H1 (cell line): Measurements from ENCODE around the gene OR6C65. TPM values are rescaled to one million over a fixed set of nuclear protein-coding genes. Genes with fewer than 3 reads are reported as not detected.

ENCODE experiments used
- CTCF ChIA-PET: fragments of 300-600 bp; sonication (Branson Sonifier 250); formaldehyde crosslinking; loops from one replicate; lab custom pipeline; 2021; ENCODE audit not compliant: partially characterized antibody; lab: Charles Lee
- POLR2A ChIA-PET: fragments of 300-600 bp; sonication (Branson Sonifier 250); formaldehyde crosslinking; loops from one replicate; lab custom pipeline; 2021; ENCODE audit warnings: inconsistent platforms; ENCODE audit not compliant: partially characterized antibody; lab: Charles Lee
- DNase-seq, 2 experiments: peaks; one replicate each; pipeline versions ENCODE4 v3.0.0 to v3.0.0-alpha.2; 2010 to 2022; ENCODE audit warnings: low spot score in 2 of 2, low read depth in 1 of 2, mixed read lengths in 1 of 2
- FAIRE-seq: peaks from 2 replicates; lab custom pipeline; 2011; peaks lifted over from hg19 to GRCh38; lab: Jason Lieb, UNC
- H2AFZ ChIP-seq: 2 replicates; pipeline ENCODE4 v1.8.1; 2012; ENCODE audit warnings: low read length, inconsistent platforms
- H2AK5ac ChIP-seq: 2 replicates; pipeline ENCODE4 v1.6.1; 2013; ENCODE audit warnings: low read depth, low read length
- H2BK120ac ChIP-seq: replicated peaks from 2 replicates; pipeline ENCODE3; 2013; ENCODE audit warnings: low read depth, low read length, inconsistent platforms
- H2BK12ac ChIP-seq: 2 replicates; pipeline ENCODE4 v1.6.1; 2013; ENCODE audit warnings: low read depth, low read length
- H2BK15ac ChIP-seq: 2 replicates; pipeline ENCODE4 v1.6.1; 2013; ENCODE audit warnings: low read length
- H2BK20ac ChIP-seq: 2 replicates; pipeline ENCODE4 v1.6.1; 2013; ENCODE audit warnings: low read length
- H2BK5ac ChIP-seq: 2 replicates; pipeline ENCODE4 v1.6.1; 2013; ENCODE audit warnings: low read depth, low read length
- H3K14ac ChIP-seq: 2 replicates; pipeline ENCODE4 v1.6.1; 2013; ENCODE audit warnings: inconsistent platforms; ENCODE audit not compliant: insufficient read length
- H3K18ac ChIP-seq: 2 replicates; pipeline ENCODE4 v1.6.1; 2013; ENCODE audit warnings: low read length; ENCODE audit errors: extremely low read depth
- H3K23ac ChIP-seq: 2 replicates; pipeline ENCODE4 v1.6.1; 2013; ENCODE audit warnings: inconsistent platforms; ENCODE audit not compliant: insufficient read length
- H3K23me2 ChIP-seq: 2 replicates; pipeline ENCODE4 v1.6.1; 2013; ENCODE audit warnings: low read depth, low read length
- H3K27ac ChIP-seq: 2 replicates; pipeline ENCODE4 v1.6.1; 2011; ENCODE audit warnings: low read depth, low read length, inconsistent platforms
- H3K27me3 ChIP-seq, 4 experiments: replicated peaks in 1 of 4; 1 replicate in 1 of 4; 2 replicates in 3 of 4; pipeline versions ENCODE4 v1.6.1 to v1.8.1; 2011 to 2013; ENCODE audit warnings: low read length in 3 of 4, mild to moderate bottlenecking in 3 of 4, inconsistent platforms in 2 of 4, mixed read lengths in 2 of 4, moderate library complexity in 1 of 4; ENCODE audit not compliant: control insufficient read depth in 3 of 4, insufficient read depth in 3 of 4; ENCODE audit errors: extremely low read depth in 1 of 4
- H3K36me3 ChIP-seq, 4 experiments: 2 replicates each; pipeline versions ENCODE4 v1.6.1 to v1.8.1; 2011 to 2013; ENCODE audit warnings: mild to moderate bottlenecking in 4 of 4, low read length in 3 of 4, moderate library complexity in 2 of 4, control low read depth in 1 of 4, inconsistent platforms in 1 of 4; ENCODE audit not compliant: insufficient read depth in 4 of 4, control insufficient read depth in 2 of 4
- H3K4ac ChIP-seq: replicated peaks from 2 replicates; pipeline ENCODE3; 2013; ENCODE audit warnings: low read length, low read depth, mixed read lengths, inconsistent platforms; ENCODE audit not compliant: insufficient read length
- H3K4me1 ChIP-seq, 4 experiments: replicated peaks in 1 of 4; 1 replicate in 1 of 4; 2 replicates in 3 of 4; pipeline versions ENCODE4 v1.6.1 to v1.8.1; 2011 to 2013; ENCODE audit warnings: low read length in 3 of 4, inconsistent platforms in 2 of 4, mixed read lengths in 1 of 4; ENCODE audit not compliant: insufficient read depth in 4 of 4, control insufficient read depth in 3 of 4
- H3K4me2 ChIP-seq, 2 experiments: 2 replicates each; pipeline versions ENCODE4 v1.6.1 to v1.8.1; 2011 to 2013; ENCODE audit warnings: low read depth in 2 of 2, low read length in 2 of 2, control low read depth in 1 of 2, inconsistent platforms in 1 of 2, mild to moderate bottlenecking in 1 of 2; ENCODE audit not compliant: insufficient read depth in 1 of 2
- H3K4me3 ChIP-seq, 4 experiments: fragments of 200-600, 300-600 bp in 1 of 4; sonication (generic), shearing (Covaris generic), sonication (Bioruptor Twin) in 1 of 4; 2 replicates each; pipeline versions ENCODE4 v1.5.1 to v1.8.1; 2011 to 2016; ENCODE audit warnings: low read length in 4 of 4, low read depth in 3 of 4, control low read depth in 2 of 4, inconsistent platforms in 2 of 4, mild to moderate bottlenecking in 2 of 4, mixed read lengths in 1 of 4, moderate library complexity in 1 of 4; ENCODE audit not compliant: insufficient read depth in 2 of 4; ENCODE audit errors: extremely low read depth in 1 of 4
- H3K56ac ChIP-seq: replicated peaks from 2 replicates; pipeline ENCODE3; 2013; ENCODE audit warnings: low read depth, mild to moderate bottlenecking, mixed read lengths, low read length, inconsistent platforms; ENCODE audit not compliant: insufficient read length
- H3K79me1 ChIP-seq: 2 replicates; pipeline ENCODE4 v1.6.1; 2013; ENCODE audit warnings: low read depth, low read length, control low read depth
- H3K79me2 ChIP-seq, 2 experiments: 2 replicates each; pipeline versions ENCODE4 v1.6.1 to v1.8.1; 2012 to 2013; ENCODE audit warnings: low read length in 2 of 2, mild to moderate bottlenecking in 2 of 2, inconsistent platforms in 1 of 2; ENCODE audit not compliant: insufficient read depth in 2 of 2, control insufficient read depth in 1 of 2
- H3K9ac ChIP-seq, 4 experiments: replicated peaks in 1 of 4; 1 replicate in 1 of 4; 2 replicates in 3 of 4; pipeline versions ENCODE4 v1.6.1 to v1.8.1; 2011 to 2013; ENCODE audit warnings: low read depth in 3 of 4, low read length in 3 of 4, control low read depth in 2 of 4, mild to moderate bottlenecking in 2 of 4, moderate library complexity in 2 of 4, inconsistent platforms in 1 of 4; ENCODE audit errors: extremely low read depth in 1 of 4
- H3K9me3 ChIP-seq, 2 experiments: 2 replicates each; pipeline versions ENCODE4 v1.6.1 to v1.8.1; 2012 to 2013; ENCODE audit warnings: mild to moderate bottlenecking in 2 of 2, moderate library complexity in 2 of 2, control low read depth in 1 of 2, inconsistent platforms in 1 of 2, low read depth in 1 of 2, low read length in 1 of 2, mixed read lengths in 1 of 2; ENCODE audit not compliant: insufficient read depth in 2 of 2
- H4K20me1 ChIP-seq, 2 experiments: replicated peaks in 1 of 2; 2 replicates each; pipeline versions ENCODE3 to v1.8.1; 2011 to 2013; ENCODE audit warnings: inconsistent platforms in 2 of 2, low read length in 2 of 2, mild to moderate bottlenecking in 1 of 2; ENCODE audit not compliant: insufficient read depth in 2 of 2, control insufficient read depth in 1 of 2
- H4K5ac ChIP-seq: 2 replicates; pipeline ENCODE4 v1.6.1; 2013; ENCODE audit warnings: low read length, low read depth, mixed read lengths, inconsistent platforms; ENCODE audit not compliant: insufficient read length
- H4K8ac ChIP-seq: 2 replicates; pipeline ENCODE4 v1.8.0; 2013; ENCODE audit warnings: mild to moderate bottlenecking, moderate library complexity, low read length, inconsistent platforms; ENCODE audit not compliant: insufficient read depth; ENCODE audit errors: extremely low read depth
- H4K91ac ChIP-seq: replicated peaks from 2 replicates; pipeline ENCODE3; 2013; ENCODE audit warnings: low read length, mixed read lengths, inconsistent platforms; ENCODE audit not compliant: insufficient read length
- BACH1 ChIP-seq: IDR thresholded peaks from 2 replicates; pipeline ENCODE4 v1.6.1; 2012; ENCODE audit warnings: low read length, improper control_type of control experiment
- CBX8 ChIP-seq: fragments of 300-800, 300-1000 bp; sonication (generic); IDR thresholded peaks from 2 replicates; pipeline ENCODE4 v1.7.1; 2016; ENCODE audit warnings: low read depth, low read length, borderline replicate concordance
- CHD2 ChIP-seq: IDR thresholded peaks from 2 replicates; pipeline ENCODE4 v1.6.1; 2012; ENCODE audit warnings: low read length, improper control_type of control experiment
- CTBP2 ChIP-seq: IDR thresholded peaks from 2 replicates; pipeline ENCODE4 v1.7.0; 2011; ENCODE audit warnings: borderline replicate concordance, mild to moderate bottlenecking, moderate library complexity, mixed read lengths, low read length; ENCODE audit not compliant: insufficient read depth, insufficient read length
- GABPA ChIP-seq: IDR thresholded peaks from 2 replicates; pipeline ENCODE4 v1.6.1; 2011; ENCODE audit warnings: mild to moderate bottlenecking, low read length, moderate library complexity, borderline replicate concordance; ENCODE audit not compliant: insufficient read depth
- KDM5A ChIP-seq: fragments of 200-600 bp; IDR thresholded peaks from 2 replicates; pipeline ENCODE4 v1.7.1; 2012; ENCODE audit warnings: mild to moderate bottlenecking, low read length, inconsistent platforms, mixed read lengths
- PHF8 ChIP-seq: fragments of 200-600 bp; sonication (generic); conservative IDR thresholded peaks from 2 replicates; pipeline ENCODE4 v1.7.1; 2012; ENCODE audit warnings: low read depth, mild to moderate bottlenecking, inconsistent platforms, low read length, moderate library complexity
- POLR2AphosphoS5 ChIP-seq: IDR thresholded peaks from 2 replicates; pipeline ENCODE4 v1.6.1; 2011; ENCODE audit warnings: low read depth, low read length
- POU5F1 ChIP-seq: IDR thresholded peaks from 2 replicates; pipeline ENCODE4 v1.6.1; 2011; ENCODE audit warnings: low read depth, mild to moderate bottlenecking, low read length, moderate library complexity
- RAD21 ChIP-seq, 2 experiments: IDR thresholded peaks in 1 of 2; conservative IDR thresholded peaks in 1 of 2; 2 replicates each; pipeline ENCODE4 v1.6.1; 2011; ENCODE audit warnings: low read depth in 2 of 2, low read length in 2 of 2, improper control_type of control experiment in 1 of 2, inconsistent platforms in 1 of 2, mild to moderate bottlenecking in 1 of 2, moderate library complexity in 1 of 2
- RXRA ChIP-seq: IDR thresholded peaks from 2 replicates; pipeline ENCODE4 v1.6.1; 2011; ENCODE audit warnings: low read depth, mild to moderate bottlenecking, low read length, moderate library complexity; ENCODE audit not compliant: insufficient read depth
- SIRT6 ChIP-seq: IDR thresholded peaks from one replicate; pipeline ENCODE4 v1.7.1; 2012; ENCODE audit warnings: low read length, inconsistent platforms
- SP1 ChIP-seq: IDR thresholded peaks from 2 replicates; pipeline ENCODE4 v1.6.1; 2011; ENCODE audit warnings: low read depth, low read length
- SRF ChIP-seq: IDR thresholded peaks from 2 replicates; pipeline ENCODE4 v1.6.1; 2011; ENCODE audit warnings: mild to moderate bottlenecking, low read depth, low read length, moderate library complexity
- WGBS, 2 experiments: shearing (Covaris generic) in 1 of 2; methylation state at CpG; one replicate each; pipeline versions ENCODE4 v1.1.6 to v1.1.7; 2013 to 2015; ENCODE audit warnings: low lambda C conversion rate in 2 of 2, mixed read lengths in 2 of 2, inconsistent platforms in 1 of 2, low coverage in 1 of 2, missing lambda C conversion rate in 1 of 2; ENCODE audit not compliant: insufficient replicate concordance in 2 of 2, insufficient coverage in 1 of 2, insufficient read length in 1 of 2; ENCODE audit errors: extremely low coverage in 1 of 2, missing lambda C conversion rate in 1 of 2; 5-methylcytosine and 5-hydroxymethylcytosine counted together
- polyA plus RNA-seq, 7 experiments: library from polyadenylated mRNA; depleted of rRNA in 3 of 7; stranded (reverse) in 5 of 7; unstranded in 2 of 7; fragments of >200 nt in 5 of 7; fragments of 200-250 nt in 2 of 7; gene quantifications; 1 replicate in 5 of 7; 2 replicates in 1 of 7; 4 replicates in 1 of 7; pipeline versions ENCODE4 v1.2.1 to v1.2.3, GENCODE V29; 2011 to 2013; ENCODE audit warnings: missing spikeins in 2 of 7, mixed read lengths in 2 of 7
- total RNA-seq: library from RNA; stranded (reverse); fragmentation: NEBNext Ultra II Directional; extraction: Animal tissue kit (Norgen Biotek cat#: 25700); gene quantifications from 2 replicates; pipeline ENCODE4 v1.2.1, GENCODE V29; 2021

OR6C65 gene
- total and polyA plus RNA-seq, 2 of the 8 experiments (the other 6 are each of a cell fraction or from before 2014, with no cell fraction given), result not detected

DNA sequence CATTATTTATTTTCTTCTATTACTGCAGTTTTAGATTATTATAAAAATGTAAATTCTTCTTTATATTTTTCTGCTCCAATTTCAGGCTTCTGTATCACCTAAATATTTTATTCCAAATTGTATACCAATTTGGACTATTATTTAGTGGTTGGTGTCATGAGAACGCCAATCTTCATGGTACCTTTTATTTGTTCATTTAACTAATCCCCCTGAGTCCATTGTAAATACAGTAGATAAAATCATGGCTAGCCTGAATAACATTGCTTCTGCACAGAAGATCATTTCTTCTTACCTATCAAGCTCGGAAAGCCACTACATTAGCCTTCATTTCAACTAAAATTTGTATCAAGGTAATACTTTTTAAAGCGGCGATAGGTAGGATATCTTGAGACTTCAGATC is 37.7 kb upstream of the OR6C65 start, which contains the start of gene OR6C75:
Gene OR6C75, plus strand, starts transcription at position 301 of the 400 bp plus-strand sequence. CDS start 2,136 bp downstream, outside the sequence.
- no peak within 1 kb of the TSS for H3K14ac ChIP-seq
- no peak within 1 kb of the TSS for H3K4ac ChIP-seq
- no peak within 1 kb of the TSS for H3K18ac ChIP-seq
- H3K23me2 ChIP-seq, result no peaks in the 10 kb centered on the region
- no peak within 1 kb of the TSS for H3K56ac ChIP-seq
- TF ChIP-seq CBX8 (no peak), POU5F1 (no peak), RXRA (no peak), SP1 (no peak), PHF8 (no peak), SRF (no peak), POLR2AphosphoS5 (no peak), CHD2 (no peak), RAD21 (IDR thresholded peaks at IDR 0.05 in 1 of 2, conservative IDR thresholded peaks at IDR 0.05 in 1 of 2; ENCODE audit: low read depth in 2 of 2, low read length in 2 of 2) (no peak), GABPA (no peak), CTBP2 (no peak), SIRT6 (no peak), KDM5A (no peak), BACH1 (no peak)
- no peak within 1 kb of the TSS for H3K27ac ChIP-seq
- no peaks in the 10 kb centered on the region for H3K4me1 ChIP-seq
- no peak within 1 kb of the TSS for H2BK120ac ChIP-seq
- no peaks in the 10 kb centered on the region for H3K36me3 ChIP-seq
- H3K23ac ChIP-seq, result no peak within 1 kb of the TSS
- H4K20me1 ChIP-seq, result no peaks in the 10 kb centered on the region
- FAIRE-seq (no peak), DNase-seq (no peak)
- H2BK12ac ChIP-seq, result no peak within 1 kb of the TSS
- no peak within 1 kb of the TSS for H2AFZ ChIP-seq
- no peaks in the 10 kb centered on the region for H3K9me3 ChIP-seq
- H4K8ac ChIP-seq, result no peak within 1 kb of the TSS
- H2AK5ac ChIP-seq, result no peak within 1 kb of the TSS
- no peaks in the 10 kb centered on the region for H3K27me3 ChIP-seq
- no peak within 1 kb of the TSS for H3K4me2 ChIP-seq
- H4K91ac ChIP-seq, result no peak within 1 kb of the TSS
- no peak within 1 kb of the TSS for H2BK15ac ChIP-seq
- H2BK20ac ChIP-seq, result no peak within 1 kb of the TSS
- no peak within 1 kb of the TSS for H2BK5ac ChIP-seq
- H3K4me3 ChIP-seq, result no peak within 1 kb of the TSS
- no peak within 1 kb of the TSS for H3K9ac ChIP-seq
- ChIA-PET CTCF (no interaction called here), POLR2A (no interaction called here)
- H3K79me1 ChIP-seq, result no peaks in the 10 kb centered on the region
- no peak within 1 kb of the TSS for H4K5ac ChIP-seq
- no peaks in the 10 kb centered on the region for H3K79me2 ChIP-seq
- 85% methylated on average over 4 of the region's 4 CpGs; no CpG with 5 or more reads in 1 of the 2 experiments for WGBS, 2 experiments
